SK-N-SH (cell line): ENCODE data around the gene PPP1R3C. TPM values are rescaled to one million over a fixed set of nuclear protein-coding genes. Genes with fewer than 3 reads are reported as not detected.

Source experiments
- CTCF ChIA-PET: fragments of 300-600, 350-600 bp; formaldehyde crosslinking; extraction: SDS; loops from one replicate; lab custom pipeline; 2021; lab: Yijun Ruan, JAX
- POLR2A ChIA-PET: fragments of 350-600 bp; sonication (Branson Sonifier 250); formaldehyde crosslinking; extraction: SDS; loops from one replicate; lab custom pipeline; 2020; ENCODE audit warnings: antibody characterized with exemption, inconsistent platforms; lab: Yijun Ruan, JAX
- DNase-seq: peaks from one replicate; pipeline ENCODE4 v3.0.0; 2012
- H2AFZ ChIP-seq: fragments of 200-600 bp; sonication (generic); 2 replicates; pipeline ENCODE4 v1.8.1; 2016; ENCODE audit warnings: antibody characterized with exemption, mild to moderate bottlenecking, low read depth
- H3F3A ChIP-seq: fragments of 200-600 bp; sonication (generic); replicated peaks from 2 replicates; pipeline ENCODE3; 2016; ENCODE audit warnings: antibody characterized with exemption, mild to moderate bottlenecking; ENCODE audit not compliant: insufficient read depth
- H3K27ac ChIP-seq, 2 experiments: fragments of 200-500 bp in 1 of 2; fragments of 200-600 bp in 1 of 2; sonication (Bioruptor generic) in 1 of 2; sonication (generic), shearing (Covaris generic) in 1 of 2; 2 replicates each; pipeline versions ENCODE4 v1.5.1 to v1.6.1; 2014 to 2016; ENCODE audit warnings: low read depth in 2 of 2, inconsistent platforms in 1 of 2, low read length in 1 of 2, mild to moderate bottlenecking in 1 of 2, mixed read lengths in 1 of 2
- H3K27me3 ChIP-seq: fragments of 200-600 bp; sonication (generic), shearing (Covaris generic); 2 replicates; pipeline ENCODE4 v1.6.1; 2016; ENCODE audit warnings: mixed run types; ENCODE audit not compliant: insufficient read depth
- H3K36me3 ChIP-seq, 2 experiments: fragments of 200-500 bp in 1 of 2; fragments of 200-600 bp in 1 of 2; sonication (Bioruptor generic) in 1 of 2; sonication (generic) in 1 of 2; replicated peaks in 1 of 2; 2 replicates each; pipeline versions ENCODE3 to v1.5.1; 2014 to 2016; ENCODE audit warnings: low read length in 1 of 2, mild to moderate bottlenecking in 1 of 2; ENCODE audit not compliant: insufficient read depth in 2 of 2, control insufficient read depth in 1 of 2
- H3K4me1 ChIP-seq, 2 experiments: fragments of 200-500 bp in 1 of 2; fragments of 200-600 bp in 1 of 2; sonication (Bioruptor generic) in 1 of 2; sonication (generic), shearing (Covaris generic) in 1 of 2; 2 replicates each; pipeline versions ENCODE4 v1.5.1 to v1.6.1; 2014 to 2016; ENCODE audit warnings: low read depth in 1 of 2, low read length in 1 of 2, mixed run types in 1 of 2; ENCODE audit not compliant: insufficient read depth in 2 of 2, control insufficient read depth in 1 of 2
- H3K4me2 ChIP-seq: fragments of 200-600 bp; sonication (generic), shearing (Covaris generic); 2 replicates; pipeline ENCODE4 v1.6.1; 2017; ENCODE audit warnings: mixed run types
- H3K4me3 ChIP-seq, 2 experiments: fragments of 200-500 bp in 1 of 2; fragments of 200-600 bp in 1 of 2; sonication (Bioruptor generic) in 1 of 2; sonication (generic), shearing (Covaris generic) in 1 of 2; 2 replicates each; pipeline versions ENCODE4 v1.5.1 to v1.8.1; 2014 to 2016; ENCODE audit warnings: low read depth in 2 of 2, inconsistent platforms in 1 of 2, low read length in 1 of 2, mild to moderate bottlenecking in 1 of 2, mixed read lengths in 1 of 2, moderate library complexity in 1 of 2
- H3K79me2 ChIP-seq: fragments of 200-600 bp; sonication (generic); 2 replicates; pipeline ENCODE4 v1.8.1; 2017; ENCODE audit warnings: mild to moderate bottlenecking; ENCODE audit not compliant: insufficient read depth
- H3K9ac ChIP-seq: fragments of 200-600 bp; sonication (generic); 2 replicates; pipeline ENCODE4 v1.6.1; 2017; ENCODE audit warnings: mixed run types
- H3K9me2 ChIP-seq: fragments of 200-600 bp; sonication (generic); 2 replicates; pipeline ENCODE4 v1.6.1; 2017; ENCODE audit warnings: mixed run types
- H3K9me3 ChIP-seq: fragments of 200-600 bp; sonication (generic); 2 replicates; pipeline ENCODE4 v1.6.1; 2017; ENCODE audit warnings: mixed run types, mild to moderate bottlenecking, moderate library complexity
- H4K20me1 ChIP-seq: fragments of 200-600 bp; sonication (generic); 2 replicates; pipeline ENCODE4 v1.6.1; 2017; ENCODE audit warnings: mild to moderate bottlenecking, mixed run types; ENCODE audit not compliant: insufficient read depth
- CHD2 ChIP-seq: fragments of 150-350 bp; IDR thresholded peaks from 2 replicates; pipeline ENCODE4 v1.6.1; 2018; ENCODE audit warnings: low read length; ENCODE audit not compliant: partially characterized antibody
- FOXJ3 ChIP-seq: sonication (generic); formaldehyde crosslinking; IDR thresholded peaks from 2 replicates; pipeline ENCODE4 v1.5.1; 2020; ENCODE audit warnings: mild to moderate bottlenecking, missing genetic modification reagents
- GABPA ChIP-seq: IDR thresholded peaks from 2 replicates; pipeline ENCODE4 v1.4.0; 2012; ENCODE audit warnings: low read depth, mild to moderate bottlenecking
- MXI1 ChIP-seq: IDR thresholded peaks from 2 replicates; pipeline ENCODE4 v1.6.1; 2012; ENCODE audit warnings: mild to moderate bottlenecking, low read depth, low read length, improper control_type of control experiment
- NFIC ChIP-seq: IDR thresholded peaks from 2 replicates; pipeline ENCODE4 v1.4.0; 2012; ENCODE audit warnings: borderline replicate concordance
- RAD21 ChIP-seq: IDR thresholded peaks from 2 replicates; pipeline ENCODE4 v1.6.1; 2012; ENCODE audit warnings: mild to moderate bottlenecking, low read length
- RCOR1 ChIP-seq: fragments of 150-350 bp; IDR thresholded peaks from 2 replicates; pipeline ENCODE4 v1.6.1; 2017; ENCODE audit warnings: antibody characterized with exemption, low read length
- RXRA ChIP-seq: IDR thresholded peaks from 2 replicates; pipeline ENCODE4 v1.4.0; 2012; ENCODE audit warnings: low read depth, mild to moderate bottlenecking, borderline replicate concordance
- TEAD4 ChIP-seq: IDR thresholded peaks from 2 replicates; pipeline ENCODE4 v1.4.0; 2012; ENCODE audit warnings: mild to moderate bottlenecking, borderline replicate concordance; ENCODE audit not compliant: insufficient read depth
- USF2 ChIP-seq: fragments of 150-350 bp; IDR thresholded peaks from 2 replicates; pipeline ENCODE4 v1.6.1; 2017; ENCODE audit warnings: antibody characterized with exemption, low read length, low read depth, borderline replicate concordance
- WGBS: methylation state at CpG from one replicate; pipeline ENCODE4 v1.1.6; 2017; ENCODE audit warnings: low lambda C conversion rate; 5-methylcytosine and 5-hydroxymethylcytosine counted together
- polyA plus RNA-seq, 3 experiments: library from polyadenylated mRNA; depleted of rRNA; stranded (reverse); fragments of >200 nt; gene quantifications; 2 replicates each; pipeline ENCODE4 v1.2.3, GENCODE V29; 2012
- TF ChIP-seq, protein P1 (sequence below): IDR thresholded peaks from 2 replicates; pipeline ENCODE4 v1.4.0; 2012; ENCODE audit warnings: low read depth, borderline replicate concordance
- TF ChIP-seq, protein P2 (sequence below): IDR thresholded peaks from 2 replicates; pipeline ENCODE4 v1.6.1; 2012; ENCODE audit warnings: mild to moderate bottlenecking, low read depth, low read length, moderate library complexity

Gene PPP1R3C
- polyA plus RNA-seq, 1 of the 3 experiments (the other 2 are of a cell fraction), result 9.0 TPM

DNA sequence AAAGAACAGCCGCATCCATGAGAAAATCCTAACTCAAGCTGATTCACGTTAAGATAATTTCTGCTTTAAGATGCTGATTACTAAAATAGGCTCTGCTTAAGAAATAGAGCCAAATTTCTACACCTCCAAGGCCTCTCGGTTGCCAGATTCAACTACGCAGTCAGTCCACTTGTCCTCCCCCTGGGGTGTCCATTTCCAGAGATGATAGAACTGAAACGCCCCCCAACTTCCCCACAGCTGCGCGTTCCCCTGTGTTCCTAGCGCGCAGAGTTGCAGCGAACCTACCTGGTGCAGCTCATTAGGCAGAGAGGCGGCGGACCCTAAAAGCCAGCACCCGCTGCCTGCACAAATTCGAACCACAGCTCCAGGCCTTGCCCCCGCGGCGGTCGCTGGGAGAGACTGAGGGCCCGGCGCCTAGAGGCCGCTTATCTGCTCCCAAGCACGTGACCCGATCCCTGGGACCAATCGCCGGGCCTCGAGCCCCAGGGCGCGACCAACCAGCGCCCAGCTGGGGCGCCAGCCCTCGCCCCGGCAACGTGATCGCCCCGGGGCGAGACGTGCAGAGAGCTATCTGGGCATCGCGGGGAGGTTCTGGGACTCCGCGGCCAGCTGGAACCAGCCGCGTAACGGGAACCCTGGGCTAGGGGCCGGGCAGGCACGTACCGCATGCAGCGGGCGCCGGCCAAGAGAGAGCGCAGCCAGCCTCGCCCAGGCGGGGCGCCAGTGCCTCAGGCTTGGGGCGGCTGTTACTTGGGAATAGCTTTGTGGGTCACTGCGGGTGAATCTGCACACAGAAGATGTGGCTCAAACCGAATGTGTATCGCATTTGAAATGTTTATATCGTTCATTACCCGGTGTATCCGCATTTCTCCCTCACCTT, at the start of gene PPP1R3C (continued):
- TF ChIP-seq USF2, result peak; percentile 43; the same call in 1 of the 2 replicates
- no peak for TF ChIP-seq GABPA
- no peak for TF ChIP-seq RCOR1
- TF ChIP-seq RAD21, result peak; percentile 50
- TF ChIP-seq, protein P1, sequence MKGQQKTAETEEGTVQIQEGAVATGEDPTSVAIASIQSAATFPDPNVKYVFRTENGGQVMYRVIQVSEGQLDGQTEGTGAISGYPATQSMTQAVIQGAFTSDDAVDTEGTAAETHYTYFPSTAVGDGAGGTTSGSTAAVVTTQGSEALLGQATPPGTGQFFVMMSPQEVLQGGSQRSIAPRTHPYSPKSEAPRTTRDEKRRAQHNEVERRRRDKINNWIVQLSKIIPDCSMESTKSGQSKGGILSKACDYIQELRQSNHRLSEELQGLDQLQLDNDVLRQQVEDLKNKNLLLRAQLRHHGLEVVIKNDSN, result peak; percentile 92
- peak; percentile 42; the same call in 1 of the 2 replicates for TF ChIP-seq TEAD4
- TF ChIP-seq, protein P2, sequence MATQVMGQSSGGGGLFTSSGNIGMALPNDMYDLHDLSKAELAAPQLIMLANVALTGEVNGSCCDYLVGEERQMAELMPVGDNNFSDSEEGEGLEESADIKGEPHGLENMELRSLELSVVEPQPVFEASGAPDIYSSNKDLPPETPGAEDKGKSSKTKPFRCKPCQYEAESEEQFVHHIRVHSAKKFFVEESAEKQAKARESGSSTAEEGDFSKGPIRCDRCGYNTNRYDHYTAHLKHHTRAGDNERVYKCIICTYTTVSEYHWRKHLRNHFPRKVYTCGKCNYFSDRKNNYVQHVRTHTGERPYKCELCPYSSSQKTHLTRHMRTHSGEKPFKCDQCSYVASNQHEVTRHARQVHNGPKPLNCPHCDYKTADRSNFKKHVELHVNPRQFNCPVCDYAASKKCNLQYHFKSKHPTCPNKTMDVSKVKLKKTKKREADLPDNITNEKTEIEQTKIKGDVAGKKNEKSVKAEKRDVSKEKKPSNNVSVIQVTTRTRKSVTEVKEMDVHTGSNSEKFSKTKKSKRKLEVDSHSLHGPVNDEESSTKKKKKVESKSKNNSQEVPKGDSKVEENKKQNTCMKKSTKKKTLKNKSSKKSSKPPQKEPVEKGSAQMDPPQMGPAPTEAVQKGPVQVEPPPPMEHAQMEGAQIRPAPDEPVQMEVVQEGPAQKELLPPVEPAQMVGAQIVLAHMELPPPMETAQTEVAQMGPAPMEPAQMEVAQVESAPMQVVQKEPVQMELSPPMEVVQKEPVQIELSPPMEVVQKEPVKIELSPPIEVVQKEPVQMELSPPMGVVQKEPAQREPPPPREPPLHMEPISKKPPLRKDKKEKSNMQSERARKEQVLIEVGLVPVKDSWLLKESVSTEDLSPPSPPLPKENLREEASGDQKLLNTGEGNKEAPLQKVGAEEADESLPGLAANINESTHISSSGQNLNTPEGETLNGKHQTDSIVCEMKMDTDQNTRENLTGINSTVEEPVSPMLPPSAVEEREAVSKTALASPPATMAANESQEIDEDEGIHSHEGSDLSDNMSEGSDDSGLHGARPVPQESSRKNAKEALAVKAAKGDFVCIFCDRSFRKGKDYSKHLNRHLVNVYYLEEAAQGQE, result no peak
- peak; percentile 32; the same call in 1 of the 2 replicates for TF ChIP-seq MXI1
- TF ChIP-seq NFIC, result no peak; the same call in 1 of the 2 replicates

GRCh38 chr10:91681361-91682276, 48.7 kb upstream of the PPP1R3C start:
- CTCF ChIA-PET, result interaction anchor here (0.8 to 1.4 kb wide), 5 partner anchors 13 to 383 kb away, joined by 3 to 7 read pairs (median 3); partner anchors contain the start of gene BTAF1

More at GRCh38 chr10:91681361-91682276, 48.7 kb upstream of the PPP1R3C start:
- Histone ChIP-seq H3K4me3 (no peak overlapping the region), H3K9me3 (no peaks in the 10 kb centered on the region), H3F3A (peaks cover 7% of the 10 kb centered on the region), H3K27ac (peak overlapping the region in 1 of 2 experiments; percentile 51; a peak in 1 of 4 replicates), H3K4me2 (no peak overlapping the region), H3K36me3 (no peaks in the 10 kb centered on the region), H3K9me2 (no peaks in the 10 kb centered on the region), H4K20me1 (no peaks in the 10 kb centered on the region), H2AFZ (no peak overlapping the region), H3K27me3 (no peaks in the 10 kb centered on the region), H3K4me1 (peaks cover 5 to 11% of the 10 kb centered on the region in 2 experiments; a peak in 3 of 4 replicates), H3K9ac (no peak overlapping the region), H3K79me2 (no peaks in the 10 kb centered on the region)
- DNase-seq, result peak; percentile 45
- TF ChIP-seq MXI1 (0 out of 2 replicates have a peak, but pooled peaks have one; percentile 40), RXRA (no peak), CHD2 (peak; percentile 31), USF2 (no peak), FOXJ3 (no peak), NFIC (peak; percentile 67), RCOR1 (peak; percentile 33; the same call in 1 of the 2 replicates)
- TF ChIP-seq, protein P1, result no peak
- POLR2A ChIA-PET, result no interaction called here
- 69% methylated on average over 10 of the region's 12 CpGs for WGBS
